H9 (cell line): ENCODE data around the gene TMEM213. TPM values are rescaled to one million over a fixed set of nuclear protein-coding genes. Genes with fewer than 3 reads are reported as not detected.
A peak's percentile ranks its signal among the peaks of the same experiment; 100 is the strongest.

Experiments used
- DNase-seq: peaks from one replicate; pipeline ENCODE4 v3.0.0-alpha.2; 2017
- H2AFZ ChIP-seq: one replicate; pipeline ENCODE4 v1.6.1; 2013; ENCODE audit warnings: mild to moderate bottlenecking, low read length, control low read depth, moderate library complexity
- H2AK5ac ChIP-seq: 2 replicates; pipeline ENCODE4 v1.6.1; 2013; ENCODE audit warnings: low read length, control low read depth, mixed read lengths; ENCODE audit not compliant: insufficient read length
- H2BK120ac ChIP-seq: one replicate; pipeline ENCODE4 v1.6.1; 2013; ENCODE audit warnings: low read depth, mild to moderate bottlenecking, low read length, control low read depth, inconsistent platforms; ENCODE audit not compliant: poor library complexity, severe bottlenecking
- H2BK12ac ChIP-seq: 2 replicates; pipeline ENCODE4 v1.6.1; 2013; ENCODE audit warnings: low read length, control low read depth, mixed read lengths, low read depth; ENCODE audit not compliant: insufficient read length
- H2BK15ac ChIP-seq: 2 replicates; pipeline ENCODE4 v1.6.1; 2013; ENCODE audit warnings: low read depth, low read length, control low read depth
- H2BK20ac ChIP-seq: one replicate; pipeline ENCODE4 v1.6.1; 2013; ENCODE audit warnings: low read depth, mild to moderate bottlenecking, low read length, control low read depth, inconsistent platforms; ENCODE audit not compliant: poor library complexity, severe bottlenecking
- H2BK5ac ChIP-seq: 2 replicates; pipeline ENCODE4 v1.6.1; 2013; ENCODE audit warnings: low read length, control low read depth, mixed read lengths; ENCODE audit not compliant: insufficient read length
- H3K14ac ChIP-seq: 2 replicates; pipeline ENCODE4 v1.6.1; 2013; ENCODE audit warnings: low read length, control low read depth; ENCODE audit not compliant: insufficient read depth
- H3K18ac ChIP-seq: 2 replicates; pipeline ENCODE4 v1.6.1; 2013; ENCODE audit warnings: low read depth, mild to moderate bottlenecking, mixed read lengths, low read length, control low read depth; ENCODE audit not compliant: insufficient read length
- H3K23ac ChIP-seq: 2 replicates; pipeline ENCODE4 v1.6.1; 2013; ENCODE audit warnings: low read length, control low read depth, mixed read lengths, low read depth; ENCODE audit not compliant: insufficient read length
- H3K23me2 ChIP-seq: 2 replicates; pipeline ENCODE4 v1.6.1; 2013; ENCODE audit warnings: low read depth, mild to moderate bottlenecking, mixed read lengths, low read length, control low read depth; ENCODE audit not compliant: insufficient read length, poor library complexity, severe bottlenecking
- H3K27ac ChIP-seq: 2 replicates; pipeline ENCODE4 v1.5.1; 2013; ENCODE audit warnings: low read length, control low read depth, mixed read lengths, low read depth; ENCODE audit not compliant: insufficient read length
- H3K27me3 ChIP-seq: 2 replicates; pipeline ENCODE4 v1.6.1; 2013; ENCODE audit warnings: low read length, control low read depth, inconsistent platforms; ENCODE audit not compliant: insufficient read depth
- H3K4ac ChIP-seq: 2 replicates; pipeline ENCODE4 v1.6.1; 2013; ENCODE audit warnings: low read depth, mild to moderate bottlenecking, control low read depth, inconsistent platforms, low read length, moderate library complexity
- H3K4me1 ChIP-seq: 2 replicates; pipeline ENCODE4 v1.6.1; 2013; ENCODE audit warnings: low read length, control low read depth, inconsistent platforms; ENCODE audit not compliant: insufficient read depth
- H3K4me2 ChIP-seq: 2 replicates; pipeline ENCODE4 v1.6.1; 2013; ENCODE audit warnings: low read length, control low read depth, mixed read lengths; ENCODE audit not compliant: insufficient read length, insufficient read depth
- H3K56ac ChIP-seq: 2 replicates; pipeline ENCODE4 v1.6.1; 2013; ENCODE audit warnings: low read depth, mild to moderate bottlenecking, mixed read lengths, low read length, control low read depth; ENCODE audit not compliant: insufficient read length
- H3K79me1 ChIP-seq: 2 replicates; pipeline ENCODE4 v1.6.1; 2013; ENCODE audit warnings: low read depth, mild to moderate bottlenecking, moderate library complexity, low read length, control low read depth, inconsistent platforms; ENCODE audit not compliant: insufficient read depth, poor library complexity, severe bottlenecking
- H3K79me2 ChIP-seq: 2 replicates; pipeline ENCODE4 v1.6.1; 2013; ENCODE audit warnings: low read length, control low read depth, inconsistent platforms; ENCODE audit not compliant: insufficient read depth
- H3K9ac ChIP-seq: 2 replicates; pipeline ENCODE4 v1.6.1; 2013; ENCODE audit warnings: low read length, control low read depth, mixed read lengths; ENCODE audit not compliant: insufficient read length; ENCODE audit errors: extremely low read depth
- H3K9me3 ChIP-seq: one replicate; pipeline ENCODE4 v1.6.1; 2013; ENCODE audit warnings: low read depth, low read length, inconsistent platforms; ENCODE audit not compliant: control insufficient read depth
- H3T11ph ChIP-seq: one replicate; pipeline ENCODE4 v1.6.1; 2013; ENCODE audit warnings: mild to moderate bottlenecking, low read length, control low read depth, inconsistent platforms
- H4K20me1 ChIP-seq: one replicate; pipeline ENCODE4 v1.6.1; 2013; ENCODE audit not compliant: control insufficient read depth, insufficient read length, insufficient read depth
- H4K5ac ChIP-seq: 2 replicates; pipeline ENCODE4 v1.6.1; 2013; ENCODE audit warnings: low read depth, mild to moderate bottlenecking, mixed read lengths, low read length, control low read depth; ENCODE audit not compliant: insufficient read length
- H4K8ac ChIP-seq: replicated peaks from 2 replicates; pipeline ENCODE4 v1.6.1; 2013; ENCODE audit warnings: low read length, control low read depth, mixed read lengths, low read depth; ENCODE audit not compliant: insufficient read length
- H4K91ac ChIP-seq: 2 replicates; pipeline ENCODE4 v1.6.1; 2013; ENCODE audit warnings: low read depth, mild to moderate bottlenecking, moderate library complexity, mixed read lengths, low read length, control low read depth; ENCODE audit not compliant: insufficient read length
- H3K27ac Mint-ChIP-seq, 3 experiments: 2 replicates in 2 of 3; 3 replicates in 1 of 3; pipeline ENCODE4 v1.8.0; 2020 to 2021; ENCODE audit warnings: mixed read lengths in 3 of 3, mild to moderate bottlenecking in 1 of 3, moderate library complexity in 1 of 3
- H3K27me3 Mint-ChIP-seq: 2 replicates; pipeline ENCODE4 v1.8.0; 2021; ENCODE audit warnings: low read depth, mild to moderate bottlenecking, moderate library complexity, mixed read lengths
- H3K36me3 Mint-ChIP-seq, 3 experiments: 2 replicates in 2 of 3; 3 replicates in 1 of 3; pipeline ENCODE4 v1.8.0; 2020 to 2021; ENCODE audit warnings: low read depth in 3 of 3, mixed read lengths in 3 of 3; ENCODE audit not compliant: insufficient read depth in 1 of 3
- H3K4me1 Mint-ChIP-seq, 2 experiments: 2 replicates each; pipeline ENCODE4 v1.8.0; 2020; ENCODE audit warnings: mixed read lengths in 2 of 2
- H3K4me3 Mint-ChIP-seq, 2 experiments: 2 replicates in 1 of 2; 3 replicates in 1 of 2; pipeline ENCODE4 v1.8.0; 2020 to 2021; ENCODE audit warnings: mild to moderate bottlenecking in 2 of 2, mixed read lengths in 2 of 2, moderate library complexity in 1 of 2
- H3K9me3 Mint-ChIP-seq, 2 experiments: 2 replicates in 1 of 2; 3 replicates in 1 of 2; pipeline ENCODE4 v1.8.0; 2020; ENCODE audit warnings: mild to moderate bottlenecking in 2 of 2, mixed read lengths in 2 of 2, moderate library complexity in 1 of 2
- CTCF ChIP-seq: fragments of 200-600 bp; sonication (generic); conservative IDR thresholded peaks from 3 replicates; pipeline ENCODE4 v1.8.0; 2021; ENCODE audit warnings: antibody characterized with exemption, mild to moderate bottlenecking
- WGBS: extraction: QIAGEN DNeasy Blood & Tissue Kit; methylation state at CpG from one replicate; pipeline ENCODE4 v1.1.7; 2013; ENCODE audit warnings: missing lambda C conversion rate, low lambda C conversion rate, mixed read lengths; ENCODE audit not compliant: insufficient read length; ENCODE audit errors: extremely low coverage; 5-methylcytosine and 5-hydroxymethylcytosine counted together
- total RNA-seq: library from RNA; stranded (reverse); gene quantifications from 2 replicates; pipeline ENCODE4 v1.2.1, GENCODE V29; 2021

TMEM213 gene
- total RNA-seq, 1 experiment from 2014 or later = 0.22 TPM

GRCh38 chr7:138845711-138846110 is 47.9 kb downstream of the TMEM213 start:
- Histone ChIP-seq H2AFZ (no peak overlapping the region), H3K9me3 (no peaks in the 10 kb centered on the region), H2BK5ac (no peak overlapping the region), H2BK120ac (no peak overlapping the region), H2BK12ac (no peak overlapping the region), H2BK20ac (no peak overlapping the region), H3K14ac (no peak overlapping the region), H4K8ac (no peak overlapping the region), H2BK15ac (no peak overlapping the region), H3K9ac (no peak overlapping the region), H4K5ac (no peak overlapping the region), H3K79me2 (no peaks in the 10 kb centered on the region), H3K23me2 (no peaks in the 10 kb centered on the region), H3K79me1 (no peaks in the 10 kb centered on the region), H3K27ac (no peak overlapping the region), H3K23ac (no peak overlapping the region), H3K4me2 (no peak overlapping the region), H3K27me3 (no peaks in the 10 kb centered on the region), H3K4ac (no peak overlapping the region), H3T11ph (no peak overlapping the region), H3K18ac (no peak overlapping the region), H3K4me1 (no peaks in the 10 kb centered on the region), H4K20me1 (no peaks in the 10 kb centered on the region), H4K91ac (no peak overlapping the region), H3K56ac (no peak overlapping the region), H2AK5ac (no peak overlapping the region)
- no peak for DNase-seq
- Mint-ChIP-seq H3K27me3 (no peaks in the 10 kb centered on the region), H3K27ac (peak overlapping the region in 1 of 3 experiments; percentile 1; a peak in 1 of 7 replicates), H3K9me3 (peaks cover 8 to 9% of the 10 kb centered on the region in 2 experiments; a peak in 4 of 5 replicates), H3K36me3 (peaks cover 19 to 21% (median 21%) of the 10 kb centered on the region in 3 experiments), H3K4me3 (no peak overlapping the region), H3K4me1 (peaks cover 13 to 17% of the 10 kb centered on the region in 2 experiments; a peak in 3 of 4 replicates)
- WGBS = no CpG with 5 or more reads among the region's 2 CpGs
- TF ChIP-seq CTCF = no peak
